ENCODE data around the gene LPP. TPM values are rescaled to one million over a fixed set of nuclear protein-coding genes. Genes with fewer than 3 reads are reported as not detected.

LPP gene
- total and polyA plus RNA-seq, 2 of the 13 experiments (the other 11 are each of a cell fraction or from before 2014, with no cell fraction given) = 19.2 to 29.9 TPM

- Histone ChIP-seq H3K27ac (ENCODE audit: extremely low read length, insufficient read depth, low read length) (no peak overlapping the region), H3K9ac (ENCODE audit: insufficient read depth, low read depth, low read length) (no peak overlapping the region), H3K27me3 (ENCODE audit: control insufficient read depth in 1 of 2, insufficient read depth in 2 of 2, low read length in 2 of 2) (no peaks in the 10 kb centered on the region), H3K4me2 (ENCODE audit: low read depth, low read length) (no peak overlapping the region), H3K9me3 (ENCODE audit: low read length) (no peaks in the 10 kb centered on the region), H3K4me1 (ENCODE audit: insufficient read depth, low read length) (peaks cover 7% of the 10 kb centered on the region; the same call in 1 of the 2 replicates), H3K4me3 (replicated peaks in 1 of 3; ENCODE audit: insufficient read depth in 1 of 3, low read depth in 2 of 3, low read length in 3 of 3) (no peak overlapping the region), H3K36me3 (replicated peaks in 1 of 2; ENCODE audit: control insufficient read depth in 1 of 2, insufficient read depth in 2 of 2, low read length in 2 of 2) (no peaks in the 10 kb centered on the region), H2AFZ (ENCODE audit: low read length) (no peak overlapping the region), H4K20me1 (ENCODE audit: insufficient read depth, low read length) (no peaks in the 10 kb centered on the region), H3K79me2 (ENCODE audit: insufficient read depth, low read length) (no peaks in the 10 kb centered on the region)
- ATAC-seq = no peak
- BruUV-seq (replicated peaks) = no TSS peak
- FAIRE-seq = no peak
- CTCF ChIA-PET (ENCODE audit: low intra/inter-chr PET ratio, low total read pairs) = no interaction called here
- POLR2A ChIA-PET = no interaction called here
- no peak for TF ChIP-seq ZSCAN22 (CRISPR knock-in tag; IDR thresholded peaks at IDR 0.05)
- TF ChIP-seq ZNF180 (CRISPR knock-in tag; IDR thresholded peaks at IDR 0.05; ENCODE audit: borderline replicate concordance, low read depth) = no peak
- no peak for TF ChIP-seq SOX13 (IDR thresholded peaks at IDR 0.05)
- TF ChIP-seq SOX13 (CRISPR knock-in tag; conservative IDR thresholded peaks at IDR 0.05 in 1 of 2, IDR thresholded peaks at IDR 0.05 in 1 of 2) = no peak
- TF ChIP-seq ZNF878 (CRISPR knock-in tag; IDR thresholded peaks at IDR 0.05) = no peak
- no peak for TF ChIP-seq PCBP1 (IDR thresholded peaks at IDR 0.05; ENCODE audit: borderline replicate concordance, low read depth, low read length)
- TF ChIP-seq MXD1 (CRISPR knock-in tag; IDR thresholded peaks at IDR 0.05) = no peak
- TF ChIP-seq SATB2 (CRISPR knock-in tag; IDR thresholded peaks at IDR 0.05) = no peak
- no peak for TF ChIP-seq EP300 (IDR thresholded peaks at IDR 0.05; ENCODE audit: low read depth in 2 of 2, low read length in 2 of 2)
- no peak for TF ChIP-seq EP300 (CRISPR knock-in tag; IDR thresholded peaks at IDR 0.05; ENCODE audit: borderline replicate concordance)
- no peak for TF ChIP-seq HBP1 (CRISPR knock-in tag; IDR thresholded peaks at IDR 0.05; ENCODE audit: low read depth)
- TF ChIP-seq ARNTL (CRISPR knock-in tag; IDR thresholded peaks at IDR 0.05) = no peak
- no peak for TF ChIP-seq ZBTB49 (CRISPR knock-in tag; IDR thresholded peaks at IDR 0.05; ENCODE audit: borderline replicate concordance)
- TF ChIP-seq ZNF530 (CRISPR knock-in tag; IDR thresholded peaks at IDR 0.05; ENCODE audit: low read depth) = no peak
- intact Hi-C loops (cut with micrococcal nuclease; ENCODE audit: unreplicated experiment) (no loop called here), in situ Hi-C loops (cut with HindIII; ENCODE audit: extremely low pct_ligation_motif_present, low pct_unique_long_range_greater_than_20kb) (no loop called here)
- 98% methylated on average over 4 of the region's 4 CpGs for WGBS (ENCODE audit: low lambda C conversion rate)
- no peak for DNase-seq (ENCODE audit: low spot score)
Observed at GRCh38 chr3:188533612-188534357, 379.8 kb downstream of the LPP start.
